GM23338 (cell line): ENCODE measurements around the gene CIDEB. TPM values are rescaled to one million over a fixed set of nuclear protein-coding genes. Genes with fewer than 3 reads are reported as not detected.

Experiments
- ATAC-seq: fragments of 200-7000 bp; cut with Tn5 transposase; 3 replicates; pipeline ENCODE4 v1.9.1; 2020
- DNase-seq: peaks from one replicate; pipeline ENCODE4 v3.0.0-alpha.2; 2015; ENCODE audit warnings: low spot score
- H2AFZ ChIP-seq: fragments of 200-600 bp; sonication (generic); 2 replicates; pipeline ENCODE4 v1.8.0; 2016; ENCODE audit warnings: antibody characterized with exemption, mild to moderate bottlenecking, moderate library complexity
- H3F3A ChIP-seq: fragments of 200-600 bp; sonication (generic); replicated peaks from 2 replicates; pipeline ENCODE4 v1.8.0; 2017; ENCODE audit warnings: antibody characterized with exemption, mixed run types, low read depth
- H3K27ac ChIP-seq: fragments of 200-600 bp; sonication (generic); 2 replicates; pipeline ENCODE4 v1.6.1; 2016; ENCODE audit warnings: low read depth
- H3K27me3 ChIP-seq: fragments of 200-600 bp; sonication (generic); 2 replicates; pipeline ENCODE4 v1.8.0; 2016; ENCODE audit warnings: mild to moderate bottlenecking, mixed run types, moderate library complexity; ENCODE audit not compliant: insufficient read depth
- H3K36me3 ChIP-seq: fragments of 200-600 bp; sonication (generic); 2 replicates; pipeline ENCODE4 v1.8.0; 2016; ENCODE audit warnings: mild to moderate bottlenecking; ENCODE audit not compliant: insufficient read depth
- H3K4me1 ChIP-seq: fragments of 200-600 bp; sonication (generic); 2 replicates; pipeline ENCODE4 v1.8.0; 2016; ENCODE audit warnings: mild to moderate bottlenecking, moderate library complexity; ENCODE audit not compliant: insufficient read depth
- H3K4me2 ChIP-seq: fragments of 200-600 bp; sonication (generic); 2 replicates; pipeline ENCODE4 v1.7.1; 2017; ENCODE audit warnings: mixed run types
- H3K4me3 ChIP-seq: fragments of 200-600 bp; sonication (generic); 2 replicates; pipeline ENCODE4 v1.6.1; 2016; ENCODE audit warnings: mixed run types
- H3K79me2 ChIP-seq: fragments of 200-600 bp; sonication (generic); replicated peaks from 2 replicates; pipeline ENCODE4 v1.8.0; 2017; ENCODE audit warnings: mild to moderate bottlenecking; ENCODE audit not compliant: insufficient read depth
- H3K9me2 ChIP-seq: fragments of 200-600 bp; sonication (generic); 2 replicates; pipeline ENCODE4 v1.8.0; 2017; ENCODE audit not compliant: insufficient read depth
- H4K20me1 ChIP-seq: fragments of 200-600 bp; sonication (generic); replicated peaks from 2 replicates; pipeline ENCODE4 v1.8.0; 2017; ENCODE audit warnings: mild to moderate bottlenecking; ENCODE audit not compliant: insufficient read depth
- H3K27ac Mint-ChIP-seq: 2 replicates; pipeline ENCODE4 v1.8.0; 2020; ENCODE audit warnings: inconsistent platforms, mild to moderate bottlenecking, moderate library complexity, mixed read lengths
- H3K27me3 Mint-ChIP-seq: 3 replicates; pipeline ENCODE4 v1.8.0; 2022; ENCODE audit warnings: low read depth, mild to moderate bottlenecking, moderate library complexity, mixed read lengths, inconsistent platforms; ENCODE audit not compliant: insufficient read depth, poor library complexity
- H3K36me3 Mint-ChIP-seq: 3 replicates; pipeline ENCODE4 v1.8.0; 2021; ENCODE audit warnings: low read depth, mild to moderate bottlenecking, inconsistent platforms, moderate library complexity, mixed read lengths
- H3K4me1 Mint-ChIP-seq: 3 replicates; pipeline ENCODE4 v1.8.0; 2020; ENCODE audit warnings: mild to moderate bottlenecking, inconsistent platforms, mixed read lengths
- H3K4me3 Mint-ChIP-seq: 3 replicates; pipeline ENCODE4 v1.8.0; 2021; ENCODE audit warnings: moderate library complexity, mild to moderate bottlenecking, inconsistent platforms, mixed read lengths
- H3K9me3 Mint-ChIP-seq: 3 replicates; pipeline ENCODE4 v1.8.0; 2020; ENCODE audit warnings: moderate library complexity, mild to moderate bottlenecking, inconsistent platforms, mixed read lengths
- CREB1 ChIP-seq: fragments of 250-450 bp; sonication (Bioruptor Pico); IDR thresholded peaks from 2 replicates; pipeline ENCODE4 v1.5.0; 2020; ENCODE audit warnings: low read depth, mild to moderate bottlenecking, moderate library complexity
- EZH2 ChIP-seq: fragments of 200-600 bp; sonication (generic); IDR thresholded peaks from one replicate; pipeline ENCODE4 v1.8.0; 2017; ENCODE audit warnings: antibody characterized with exemption, mild to moderate bottlenecking, low read depth; ENCODE audit not compliant: unreplicated experiment
- EZH2phosphoT487 ChIP-seq: fragments of 200-600 bp; sonication (generic); IDR thresholded peaks from one replicate; pipeline ENCODE4 v1.8.1; 2018; ENCODE audit warnings: antibody characterized with exemption; ENCODE audit not compliant: unreplicated experiment
- JUNB ChIP-seq: IDR thresholded peaks from one replicate; pipeline ENCODE4 v1.6.1; 2016; ENCODE audit warnings: antibody characterized with exemption; ENCODE audit not compliant: unreplicated experiment
- NANOG ChIP-seq: IDR thresholded peaks from 2 replicates; pipeline ENCODE4 v1.6.1; 2016; ENCODE audit warnings: antibody characterized with exemption, borderline replicate concordance
- POLR2AphosphoS5 ChIP-seq: IDR thresholded peaks from 2 replicates; pipeline ENCODE4 v1.6.1; 2016; ENCODE audit warnings: antibody characterized with exemption, low read depth
- STAT1 ChIP-seq: IDR thresholded peaks from one replicate; pipeline ENCODE4 v1.6.1; 2016; ENCODE audit warnings: antibody characterized with exemption; ENCODE audit not compliant: unreplicated experiment
- ZNF114 ChIP-seq: fragments of 250-450 bp; sonication (Bioruptor Pico); IDR thresholded peaks from 2 replicates; pipeline ENCODE4 v1.5.0; 2020; ENCODE audit warnings: mild to moderate bottlenecking, moderate library complexity
- ZNF331 ChIP-seq: fragments of 250-450 bp; sonication (Bioruptor Pico); IDR thresholded peaks from 2 replicates; pipeline ENCODE4 v1.5.0; 2020; ENCODE audit warnings: low read depth, mild to moderate bottlenecking, moderate library complexity
- polyA plus RNA-seq: library from polyadenylated mRNA; unstranded; fragments of >200 nt; fragmentation: Nextera tagmentation; extraction: Ambion mirVana; gene quantifications from 2 replicates; pipeline ENCODE4 v1.2.1, GENCODE V29; 2016
- total RNA-seq: library from RNA; depleted of rRNA; stranded (reverse); fragments of >200 nt; shearing (Covaris generic); gene quantifications from 2 replicates; pipeline ENCODE4 v1.2.3, GENCODE V29; 2014
- TF ChIP-seq, protein P1 (sequence below): IDR thresholded peaks from 2 replicates; pipeline ENCODE4 v1.6.1; 2016; ENCODE audit warnings: antibody characterized with exemption
- TF ChIP-seq, protein P2 (sequence below): IDR thresholded peaks from one replicate; pipeline ENCODE4 v1.6.1; 2018; ENCODE audit warnings: antibody characterized with exemption; ENCODE audit not compliant: unreplicated experiment
- TF ChIP-seq, protein P3 (sequence below), 2 experiments: fragments of 200-600 bp in 1 of 2; sonication (generic) in 1 of 2; conservative IDR thresholded peaks; 2 replicates each; pipeline versions ENCODE4 v1.5.1 to v1.6.1; 2016 to 2017; ENCODE audit warnings: antibody characterized with exemption in 2 of 2, low read depth in 2 of 2, mild to moderate bottlenecking in 2 of 2, moderate library complexity in 1 of 2

CIDEB gene
- total and polyA plus RNA-seq, 2 experiments from 2014 or later: 3.4 to 4.6 TPM

DNA sequence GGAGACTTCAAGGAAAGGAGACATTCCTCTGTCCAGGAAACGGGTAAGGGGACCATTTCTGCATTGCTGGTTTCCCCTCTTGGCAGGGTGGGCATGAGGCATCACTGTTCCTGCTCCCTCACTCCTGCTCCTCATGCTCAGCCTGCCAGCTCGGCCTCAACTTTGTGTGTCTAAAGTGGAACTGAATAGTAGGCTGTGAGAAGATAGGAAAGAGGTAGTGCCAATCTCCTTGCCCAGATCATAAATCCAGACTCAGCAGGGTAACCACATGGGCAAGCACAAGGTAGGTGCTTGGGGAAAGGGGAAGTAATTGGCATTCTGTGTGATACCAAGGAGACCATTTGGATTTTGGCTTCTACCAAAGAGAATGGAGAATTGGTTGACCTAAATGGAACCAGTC, 6.1 kb upstream of the CIDEB start:
- DNase-seq: no peak
- Mint-ChIP-seq H3K36me3 (peaks cover 9% of the 10 kb centered on the region), H3K27ac (no peak overlapping the region), H3K4me3 (no peak overlapping the region), H3K4me1 (peaks cover 10% of the 10 kb centered on the region; the same call in 2 of the 3 replicates), H3K9me3 (no peaks in the 10 kb centered on the region), H3K27me3 (peaks cover 47% of the 10 kb centered on the region)
- Histone ChIP-seq H3K27ac (no peak overlapping the region), H3K4me1 (peaks cover 4% of the 10 kb centered on the region; the same call in 1 of the 2 replicates), H3K36me3 (no peaks in the 10 kb centered on the region), H3K4me3 (no peak overlapping the region), H3F3A (no peaks in the 10 kb centered on the region), H3K9me2 (no peaks in the 10 kb centered on the region), H3K27me3 (peaks cover 44% of the 10 kb centered on the region), H4K20me1 (no peaks in the 10 kb centered on the region; the same call in 1 of the 2 replicates), H3K79me2 (no peaks in the 10 kb centered on the region), H3K4me2 (no peak overlapping the region), H2AFZ (no peak overlapping the region)
- TF ChIP-seq STAT1: no peak
- TF ChIP-seq CREB1 (CRISPR knock-in tag): no peak
- no peak for TF ChIP-seq ZNF331 (CRISPR knock-in tag)
- TF ChIP-seq ZNF114: no peak
- no peak for TF ChIP-seq POLR2AphosphoS5
- no peak for TF ChIP-seq EZH2
- no peak for TF ChIP-seq JUNB
- TF ChIP-seq, protein P1, sequence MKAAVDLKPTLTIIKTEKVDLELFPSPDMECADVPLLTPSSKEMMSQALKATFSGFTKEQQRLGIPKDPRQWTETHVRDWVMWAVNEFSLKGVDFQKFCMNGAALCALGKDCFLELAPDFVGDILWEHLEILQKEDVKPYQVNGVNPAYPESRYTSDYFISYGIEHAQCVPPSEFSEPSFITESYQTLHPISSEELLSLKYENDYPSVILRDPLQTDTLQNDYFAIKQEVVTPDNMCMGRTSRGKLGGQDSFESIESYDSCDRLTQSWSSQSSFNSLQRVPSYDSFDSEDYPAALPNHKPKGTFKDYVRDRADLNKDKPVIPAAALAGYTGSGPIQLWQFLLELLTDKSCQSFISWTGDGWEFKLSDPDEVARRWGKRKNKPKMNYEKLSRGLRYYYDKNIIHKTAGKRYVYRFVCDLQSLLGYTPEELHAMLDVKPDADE: no peak
- no peak for TF ChIP-seq EZH2phosphoT487
- no peak for ATAC-seq

DNA sequence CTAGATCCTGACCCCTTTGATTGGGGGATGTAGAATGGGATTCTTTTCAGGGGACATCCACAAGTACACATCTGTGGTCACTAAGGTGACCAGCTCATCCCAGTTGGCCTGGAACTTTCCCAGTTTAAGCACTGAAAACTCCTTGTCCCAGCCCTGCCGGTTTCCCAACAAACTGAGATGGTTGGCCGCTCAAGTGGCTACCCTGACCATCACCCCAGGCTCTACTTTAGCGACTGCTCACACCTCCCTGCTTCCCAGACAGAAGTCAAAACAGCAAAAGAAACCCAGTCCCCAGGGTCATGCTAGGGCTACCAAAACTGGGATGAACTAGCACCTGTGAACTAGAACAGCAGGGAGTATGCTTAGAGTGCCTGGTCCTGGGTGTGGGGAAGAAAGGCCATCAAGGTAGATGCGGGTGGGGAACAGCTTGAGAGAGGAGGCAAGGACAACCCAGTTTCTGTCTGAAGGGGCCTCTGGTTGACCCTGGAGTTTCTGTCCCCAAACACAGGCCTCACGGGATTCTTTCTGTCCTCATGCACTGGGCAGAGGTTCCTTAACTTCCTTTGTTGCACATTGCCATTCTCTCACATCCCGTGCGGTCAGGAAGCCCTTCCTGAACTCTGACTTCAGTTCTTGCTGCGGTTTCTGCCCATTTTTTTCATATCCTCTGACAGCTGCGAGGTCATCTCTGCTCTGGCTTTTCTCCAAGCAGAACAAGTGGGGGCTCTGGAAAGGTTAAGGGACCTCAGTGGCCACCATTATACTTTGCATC, 5.1 kb upstream of the CIDEB start:
- Histone ChIP-seq H3K4me2 (no peak overlapping the region), H3K9me2 (no peaks in the 10 kb centered on the region), H4K20me1 (no peaks in the 10 kb centered on the region; the same call in none of the 2 replicates), H3K4me1 (peaks cover 4% of the 10 kb centered on the region; the same call in 1 of the 2 replicates), H3K27ac (no peak overlapping the region), H2AFZ (no peak overlapping the region), H3K27me3 (peaks cover 34% of the 10 kb centered on the region), H3K4me3 (no peak overlapping the region), H3K79me2 (no peaks in the 10 kb centered on the region), H3F3A (no peaks in the 10 kb centered on the region), H3K36me3 (no peaks in the 10 kb centered on the region)
- peaks cover 42% of the 10 kb centered on the region for H3K27me3 Mint-ChIP-seq
- H3K4me3 Mint-ChIP-seq: peak overlapping the region; percentile 43; the same call in 1 of the 3 replicates
- no peaks in the 10 kb centered on the region for H3K9me3 Mint-ChIP-seq
- no peak for ATAC-seq
- no peak for DNase-seq
- H3K4me1 Mint-ChIP-seq: peaks cover 12% of the 10 kb centered on the region
- H3K36me3 Mint-ChIP-seq: peaks cover 16% of the 10 kb centered on the region
- no peak overlapping the region for H3K27ac Mint-ChIP-seq
- TF ChIP-seq EZH2 (no peak), ZNF114 (no peak), NANOG (no peak), POLR2AphosphoS5 (no peak), CREB1 (CRISPR knock-in tag) (no peak), EZH2phosphoT487 (no peak), JUNB (no peak), ZNF331 (CRISPR knock-in tag) (no peak), STAT1 (no peak)
- TF ChIP-seq, protein P2, sequence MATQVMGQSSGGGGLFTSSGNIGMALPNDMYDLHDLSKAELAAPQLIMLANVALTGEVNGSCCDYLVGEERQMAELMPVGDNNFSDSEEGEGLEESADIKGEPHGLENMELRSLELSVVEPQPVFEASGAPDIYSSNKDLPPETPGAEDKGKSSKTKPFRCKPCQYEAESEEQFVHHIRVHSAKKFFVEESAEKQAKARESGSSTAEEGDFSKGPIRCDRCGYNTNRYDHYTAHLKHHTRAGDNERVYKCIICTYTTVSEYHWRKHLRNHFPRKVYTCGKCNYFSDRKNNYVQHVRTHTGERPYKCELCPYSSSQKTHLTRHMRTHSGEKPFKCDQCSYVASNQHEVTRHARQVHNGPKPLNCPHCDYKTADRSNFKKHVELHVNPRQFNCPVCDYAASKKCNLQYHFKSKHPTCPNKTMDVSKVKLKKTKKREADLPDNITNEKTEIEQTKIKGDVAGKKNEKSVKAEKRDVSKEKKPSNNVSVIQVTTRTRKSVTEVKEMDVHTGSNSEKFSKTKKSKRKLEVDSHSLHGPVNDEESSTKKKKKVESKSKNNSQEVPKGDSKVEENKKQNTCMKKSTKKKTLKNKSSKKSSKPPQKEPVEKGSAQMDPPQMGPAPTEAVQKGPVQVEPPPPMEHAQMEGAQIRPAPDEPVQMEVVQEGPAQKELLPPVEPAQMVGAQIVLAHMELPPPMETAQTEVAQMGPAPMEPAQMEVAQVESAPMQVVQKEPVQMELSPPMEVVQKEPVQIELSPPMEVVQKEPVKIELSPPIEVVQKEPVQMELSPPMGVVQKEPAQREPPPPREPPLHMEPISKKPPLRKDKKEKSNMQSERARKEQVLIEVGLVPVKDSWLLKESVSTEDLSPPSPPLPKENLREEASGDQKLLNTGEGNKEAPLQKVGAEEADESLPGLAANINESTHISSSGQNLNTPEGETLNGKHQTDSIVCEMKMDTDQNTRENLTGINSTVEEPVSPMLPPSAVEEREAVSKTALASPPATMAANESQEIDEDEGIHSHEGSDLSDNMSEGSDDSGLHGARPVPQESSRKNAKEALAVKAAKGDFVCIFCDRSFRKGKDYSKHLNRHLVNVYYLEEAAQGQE: no peak
- TF ChIP-seq, protein P1: no peak
- TF ChIP-seq, protein P3, sequence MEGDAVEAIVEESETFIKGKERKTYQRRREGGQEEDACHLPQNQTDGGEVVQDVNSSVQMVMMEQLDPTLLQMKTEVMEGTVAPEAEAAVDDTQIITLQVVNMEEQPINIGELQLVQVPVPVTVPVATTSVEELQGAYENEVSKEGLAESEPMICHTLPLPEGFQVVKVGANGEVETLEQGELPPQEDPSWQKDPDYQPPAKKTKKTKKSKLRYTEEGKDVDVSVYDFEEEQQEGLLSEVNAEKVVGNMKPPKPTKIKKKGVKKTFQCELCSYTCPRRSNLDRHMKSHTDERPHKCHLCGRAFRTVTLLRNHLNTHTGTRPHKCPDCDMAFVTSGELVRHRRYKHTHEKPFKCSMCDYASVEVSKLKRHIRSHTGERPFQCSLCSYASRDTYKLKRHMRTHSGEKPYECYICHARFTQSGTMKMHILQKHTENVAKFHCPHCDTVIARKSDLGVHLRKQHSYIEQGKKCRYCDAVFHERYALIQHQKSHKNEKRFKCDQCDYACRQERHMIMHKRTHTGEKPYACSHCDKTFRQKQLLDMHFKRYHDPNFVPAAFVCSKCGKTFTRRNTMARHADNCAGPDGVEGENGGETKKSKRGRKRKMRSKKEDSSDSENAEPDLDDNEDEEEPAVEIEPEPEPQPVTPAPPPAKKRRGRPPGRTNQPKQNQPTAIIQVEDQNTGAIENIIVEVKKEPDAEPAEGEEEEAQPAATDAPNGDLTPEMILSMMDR (conservative IDR thresholded peaks at IDR 0.05; ENCODE audit: low read depth in 2 of 2): no peak
